Measurements from ENCODE around the gene SLC12A7. TPM values are rescaled to one million over a fixed set of nuclear protein-coding genes. Genes with fewer than 3 reads are reported as not detected.

SLC12A7 gene
- polyA plus RNA-seq, 4 donors: 28.8 to 48.2 (median 41.8) TPM

GRCh38 chr5:1041225-1042143, 70.4 kb downstream of the SLC12A7 start:
- no peak for DNase-seq (ENCODE audit: low read depth in 4 of 4, low spot score in 2 of 4)

DNA sequence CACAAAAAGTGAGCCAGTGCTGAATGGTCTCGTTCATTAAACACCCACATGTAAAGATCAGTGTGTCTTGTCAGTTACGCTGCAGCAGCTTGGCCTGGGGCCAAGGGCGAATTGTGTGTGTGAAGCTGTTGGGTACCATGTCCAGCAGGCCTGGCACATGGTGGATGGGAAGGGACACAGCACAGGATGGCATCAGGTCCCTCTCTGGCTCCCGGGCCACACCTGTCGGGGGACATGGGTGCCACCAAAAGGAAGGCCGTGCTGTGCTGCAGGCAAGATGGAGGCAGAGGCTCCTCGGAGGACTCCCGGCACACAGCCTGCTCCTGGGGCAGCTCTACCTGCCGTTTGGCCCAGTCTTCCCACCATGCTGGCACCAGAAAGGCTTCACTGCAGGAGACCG, 71.3 kb downstream of the SLC12A7 start:
- no peak for DNase-seq (ENCODE audit: low read depth in 4 of 4, low spot score in 2 of 4)

DNA sequence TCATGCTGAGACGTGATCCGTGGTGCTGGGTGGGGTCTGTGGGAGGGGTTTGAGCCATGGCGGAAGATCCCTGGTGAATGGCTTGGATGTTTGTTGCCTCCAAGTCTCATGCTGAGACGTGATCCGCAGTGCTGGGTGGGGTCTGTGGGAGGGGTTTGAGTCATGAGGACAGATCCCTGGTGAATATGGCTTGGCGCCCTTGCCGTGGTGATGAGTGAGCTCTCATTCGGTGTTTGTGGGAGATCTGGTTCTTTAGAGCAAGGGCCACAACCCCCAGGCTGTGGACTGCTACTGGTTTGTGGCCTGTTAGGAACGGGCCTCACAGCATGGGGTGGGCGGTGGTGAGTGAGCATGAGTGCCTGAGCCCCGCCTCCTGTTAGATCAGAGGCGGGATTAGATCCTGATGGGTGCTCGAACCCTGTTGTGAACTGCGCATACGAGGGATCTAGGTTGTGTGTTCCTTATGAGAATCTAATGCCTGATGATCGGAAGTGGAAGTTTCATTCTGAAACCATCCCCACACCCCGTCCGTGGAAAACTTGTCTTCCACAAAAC, 72.1 kb downstream of the SLC12A7 start:
- DNase-seq (ENCODE audit: low read depth in 4 of 4, low spot score in 2 of 4): no peak

DNA sequence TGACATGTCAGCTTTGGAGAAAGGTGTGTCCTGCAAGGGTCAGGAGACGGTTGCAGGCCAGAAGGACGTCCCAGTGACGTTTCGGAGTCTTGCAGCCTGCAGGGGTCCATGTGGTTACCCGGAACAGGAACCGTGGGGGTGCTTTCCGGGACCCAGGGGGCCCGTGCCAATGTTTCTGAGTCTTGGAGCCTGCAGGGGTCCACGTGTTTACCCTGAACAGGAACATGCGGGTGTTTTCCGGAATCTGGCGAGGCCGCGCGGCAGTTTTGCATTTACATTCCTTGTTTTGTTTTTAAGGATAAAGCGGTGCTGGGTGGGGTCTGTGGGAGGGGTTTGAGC, 72.7 kb downstream of the SLC12A7 start:
- no peak for DNase-seq (ENCODE audit: low read depth in 4 of 4, low spot score in 2 of 4)

- DNase-seq (ENCODE audit: low read depth in 4 of 4, low spot score in 2 of 4): no peak
Measured at GRCh38 chr5:1038417-1039209, 73.2 kb downstream of the SLC12A7 start.

GRCh38 chr5:1037671-1038416, 74.0 kb downstream of the SLC12A7 start:
- no peak for DNase-seq (ENCODE audit: low read depth in 4 of 4, low spot score in 2 of 4)

- DNase-seq (ENCODE audit: low read depth in 4 of 4, low spot score in 2 of 4): no peak
Measured at GRCh38 chr5:1037123-1037670, 74.7 kb downstream of the SLC12A7 start.

GRCh38 chr5:1036504-1037122, 75.2 kb downstream of the SLC12A7 start:
- no peak for DNase-seq (ENCODE audit: low read depth in 4 of 4, low spot score in 2 of 4)

DNA sequence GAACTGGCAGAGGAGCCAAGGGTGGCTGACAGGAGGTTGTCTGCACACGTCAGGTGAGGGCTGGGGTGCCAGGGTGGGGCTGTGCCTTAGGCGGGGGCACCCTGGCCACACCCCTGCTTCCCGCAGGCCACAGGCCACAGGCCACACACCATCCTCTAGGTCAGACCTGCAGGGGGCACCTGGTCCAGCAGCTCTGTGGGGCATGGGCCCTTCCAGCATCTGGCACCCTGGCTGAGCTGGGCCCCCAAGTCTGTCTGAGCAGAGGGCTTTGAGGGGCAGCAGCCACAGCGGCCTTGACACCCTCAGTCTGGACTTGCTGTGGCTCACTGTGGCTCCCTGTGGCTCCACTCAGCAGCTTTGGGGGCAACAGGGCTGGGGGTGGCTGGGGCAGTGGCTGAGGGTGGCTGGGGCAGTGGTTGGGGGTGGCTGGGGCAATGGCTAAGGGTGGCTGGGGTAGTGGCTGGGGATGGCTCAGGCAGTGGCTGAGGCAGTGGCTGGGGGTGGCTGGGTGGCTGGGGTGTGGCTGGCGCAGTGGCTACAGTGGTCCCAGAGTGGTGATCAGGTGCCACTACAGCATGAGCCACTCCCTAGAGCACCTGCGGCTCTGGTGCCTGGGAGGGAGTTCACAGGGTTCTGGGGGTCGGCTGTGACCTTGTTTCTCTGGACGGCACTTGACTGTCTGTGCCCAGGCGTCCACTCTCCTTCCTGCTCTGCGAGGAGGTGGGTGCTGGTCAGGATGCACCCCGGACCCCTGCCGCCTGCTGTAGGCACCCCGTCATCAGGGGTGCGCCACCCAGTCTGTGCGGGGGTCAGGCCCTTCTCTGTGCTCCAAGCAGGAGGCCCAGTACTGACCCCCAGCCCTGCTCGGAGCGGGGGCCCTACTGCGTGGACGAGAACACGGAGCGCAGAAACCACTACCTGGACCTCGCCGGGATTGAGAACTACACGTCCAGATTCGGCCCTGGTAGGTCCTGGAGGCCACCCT, 76.2 kb downstream of the SLC12A7 start:
- DNase-seq (ENCODE audit: low read depth in 4 of 4, low spot score in 2 of 4): no peak

GRCh38 chr5:1034986-1035385, 76.9 kb downstream of the SLC12A7 start:
- no peak for DNase-seq (ENCODE audit: low read depth in 4 of 4, low spot score in 2 of 4)

GRCh38 chr5:1034421-1034905, 77.4 kb downstream of the SLC12A7 start:
- DNase-seq (ENCODE audit: low read depth in 4 of 4, low spot score in 2 of 4): no peak

DNA sequence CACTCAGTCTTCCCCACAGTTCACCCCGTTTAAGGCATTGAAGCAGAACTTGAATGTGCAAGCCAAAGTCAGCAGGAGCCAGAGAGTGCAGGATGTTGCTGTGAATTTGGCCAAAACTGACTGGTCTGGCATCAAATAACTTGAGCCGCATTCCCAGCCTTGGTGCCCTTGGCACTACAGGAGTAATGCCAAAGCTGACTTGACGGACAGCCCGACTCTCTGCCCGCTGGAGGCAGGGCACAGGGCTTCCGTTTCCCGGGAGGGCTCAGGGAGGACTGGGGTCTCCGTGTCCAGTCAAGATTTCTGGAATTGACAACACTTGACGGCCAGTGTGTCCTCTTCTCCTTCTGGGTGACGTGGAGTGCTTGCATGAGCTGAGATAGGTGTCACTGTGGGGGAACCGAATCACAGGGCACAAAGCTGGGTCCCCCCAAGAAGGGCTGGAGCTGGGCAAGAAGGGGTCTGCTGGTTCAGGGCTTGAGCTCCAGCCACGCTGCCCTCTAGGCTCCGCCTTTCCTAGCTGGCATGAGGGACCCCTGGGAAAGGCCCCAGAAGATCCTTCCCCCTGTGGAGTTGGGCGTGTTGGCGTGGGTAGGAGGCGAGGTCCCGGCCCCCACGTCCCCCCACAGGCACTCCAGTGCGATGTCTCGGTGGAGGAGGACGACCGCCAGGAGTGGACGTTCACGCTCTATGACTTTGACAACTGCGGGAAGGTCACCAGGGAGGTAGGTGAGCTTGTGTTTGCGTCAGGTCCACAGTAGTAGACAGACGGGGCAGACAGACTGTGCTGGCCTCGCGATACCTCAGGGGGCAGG, 78.0 kb downstream of the SLC12A7 start:
- no peak for DNase-seq (ENCODE audit: low read depth in 4 of 4, low spot score in 2 of 4)

DNA sequence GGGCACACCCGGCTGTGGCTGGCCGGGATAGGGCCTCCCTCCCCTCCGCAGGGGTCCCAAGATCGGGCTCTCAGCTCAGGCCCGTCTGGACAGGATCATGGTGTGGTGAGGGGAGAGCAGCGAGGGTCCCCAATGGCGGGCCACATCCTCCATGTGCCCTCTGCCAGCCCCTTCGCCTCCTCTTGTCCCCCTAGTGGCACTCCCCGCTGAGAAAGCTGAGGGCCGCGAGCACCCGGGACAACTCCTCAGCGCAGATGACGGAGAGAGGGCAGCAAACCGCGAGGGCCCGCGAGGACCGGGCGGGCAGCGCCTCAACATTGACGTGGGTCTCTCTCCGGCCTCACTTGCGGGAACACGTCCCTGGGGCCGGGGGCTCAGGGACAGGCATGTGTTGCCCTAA, 78.7 kb downstream of the SLC12A7 start:
- no peak for DNase-seq (ENCODE audit: low read depth in 4 of 4, low spot score in 2 of 4)

DNA sequence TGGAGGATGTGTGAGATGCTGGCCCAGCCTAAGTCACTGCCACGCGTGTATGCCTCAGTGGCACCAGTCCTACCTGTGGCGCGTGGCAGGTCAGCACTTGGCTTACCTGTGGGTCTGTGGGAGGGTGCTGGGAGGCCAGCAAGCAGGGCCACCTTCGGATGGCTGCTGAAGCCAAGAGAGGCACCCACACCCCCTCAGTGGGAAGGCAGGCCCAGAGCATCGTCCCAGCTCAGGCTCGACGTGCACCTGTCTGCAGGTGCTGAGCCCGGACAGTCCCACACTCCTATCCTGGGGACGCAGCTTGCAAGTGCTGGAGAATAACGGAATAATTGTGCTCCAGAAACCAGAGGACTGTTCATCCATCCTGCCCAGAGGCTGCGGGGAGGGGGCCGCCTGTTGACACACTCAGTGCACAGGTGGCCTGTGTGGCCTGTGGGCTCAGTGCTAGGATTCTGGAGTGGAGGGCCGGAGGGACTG, 79.3 kb downstream of the SLC12A7 start:
- DNase-seq (ENCODE audit: low read depth in 4 of 4, low spot score in 2 of 4): no peak

DNA sequence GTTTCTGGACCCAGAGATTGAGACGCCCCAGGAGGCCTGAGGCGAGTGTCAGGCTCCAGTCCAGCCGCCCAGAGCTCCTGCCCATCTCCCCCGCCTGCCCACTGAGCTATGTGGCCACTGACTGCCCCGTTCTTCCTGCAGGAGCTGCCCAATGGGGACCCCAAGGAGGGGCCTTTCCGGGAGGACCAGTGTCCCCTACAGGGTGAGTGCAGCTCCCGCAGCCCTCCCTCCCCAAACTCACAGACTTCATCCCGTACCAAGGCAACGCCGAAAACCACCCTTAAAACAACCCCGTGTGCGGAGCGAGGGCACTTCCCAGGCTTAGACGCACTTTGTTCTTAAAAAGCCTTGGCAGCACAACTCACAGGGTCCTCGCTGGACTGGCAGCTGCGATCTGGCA, 79.9 kb downstream of the SLC12A7 start:
- DNase-seq (ENCODE audit: low read depth in 4 of 4, low spot score in 2 of 4): no peak

DNA sequence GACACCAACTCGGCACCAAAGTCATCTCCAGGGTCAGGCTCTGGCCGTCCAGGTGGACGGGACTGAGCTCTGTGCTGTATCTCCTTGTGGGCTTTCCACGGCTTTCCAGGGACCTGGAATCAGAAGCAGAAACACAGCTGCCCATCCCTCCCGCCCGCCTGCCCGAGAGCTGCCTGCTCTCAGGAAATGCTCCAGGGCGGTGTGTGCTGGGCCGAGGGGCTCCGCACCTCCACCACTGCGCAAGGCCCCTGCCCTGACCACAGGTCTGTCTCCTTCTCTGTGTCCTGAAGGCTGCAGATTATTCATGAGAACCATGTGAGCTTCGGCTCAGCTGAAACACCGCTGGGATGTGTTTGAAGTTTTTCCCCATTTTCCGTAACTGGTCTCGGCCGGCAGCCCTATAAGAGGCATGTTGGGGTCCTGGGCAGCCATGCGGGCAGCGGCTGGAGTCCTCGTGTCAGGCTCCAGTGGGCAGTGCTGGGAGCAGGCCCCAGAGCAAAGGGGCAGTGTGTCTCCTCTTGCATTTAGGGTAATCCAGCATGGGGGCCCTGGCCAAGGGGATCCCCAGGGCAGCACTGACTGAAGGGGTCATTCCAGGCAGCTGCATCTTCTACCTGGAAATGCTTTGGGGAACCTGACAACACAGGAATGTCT, 80.4 kb downstream of the SLC12A7 start:
- DNase-seq (ENCODE audit: low read depth in 4 of 4, low spot score in 2 of 4): no peak

GRCh38 chr5:1030801-1031271, 81.0 kb downstream of the SLC12A7 start:
- DNase-seq (ENCODE audit: low read depth in 4 of 4, low spot score in 2 of 4): no peak

Data from left renal cortex interstitium (tissue), 4 donors.